Thyroid gland (tissue), 4 donors: ENCODE measurements around the gene KCNQ2. TPM values are rescaled to one million over a fixed set of nuclear protein-coding genes. Genes with fewer than 3 reads are reported as not detected.

ENCODE experiments used
- DNase-seq, 2 donors: peaks; one replicate each; pipeline ENCODE4 v3.0.0-alpha.2; 2019
- H3K27ac ChIP-seq, 3 donors: fragments of 200-600 bp; sonication (generic); 1 replicate in 2 of 3; 2 replicates in 1 of 3; pipeline ENCODE4 v1.5.1; 2016 to 2019; ENCODE audit warnings: mild to moderate bottlenecking in 1 of 3, moderate library complexity in 1 of 3
- H3K27me3 ChIP-seq: fragments of 200-600 bp; sonication (generic); one replicate; pipeline ENCODE4 v1.5.1; 2019
- H3K36me3 ChIP-seq, 2 donors: fragments of 200-600 bp; sonication (generic); one replicate each; pipeline ENCODE4 v1.5.1; 2016 to 2019
- H3K4me1 ChIP-seq, 2 donors: fragments of 200-600 bp; sonication (generic); one replicate each; pipeline ENCODE4 v1.5.1; 2017 to 2019
- H3K4me3 ChIP-seq, 3 donors: fragments of 200-600 bp; sonication (generic); replicated peaks in 1 of 3; 1 replicate in 2 of 3; 2 replicates in 1 of 3; pipeline ENCODE4 v1.5.1; 2016; ENCODE audit warnings: mild to moderate bottlenecking in 1 of 3
- H3K9me3 ChIP-seq: fragments of 200-600 bp; sonication (generic); one replicate; pipeline ENCODE4 v1.5.1; 2017
- CTCF ChIP-seq, 6 experiments: fragments of 200-600 bp in 3 of 6; fragments of 450-650 bp in 3 of 6; sonication (generic) in 3 of 6; IDR thresholded peaks; one replicate each; pipeline ENCODE4 v1.5.1; 2016 to 2019; ENCODE audit warnings: antibody characterized with exemption in 6 of 6, mild to moderate bottlenecking in 2 of 6, inconsistent platforms in 1 of 6, moderate library complexity in 1 of 6
- POLR2A ChIP-seq, 2 donors: fragments of 450-650 bp; IDR thresholded peaks; one replicate each; pipeline ENCODE4 v1.6.1; 2017; ENCODE audit warnings: antibody characterized with exemption in 2 of 2, mild to moderate bottlenecking in 2 of 2, moderate library complexity in 1 of 2
- WGBS, 2 donors: methylation state at CpG; one replicate each; pipeline ENCODE4 v1.1.5; 2017; 5-methylcytosine and 5-hydroxymethylcytosine counted together
- intact Hi-C: fragments of 100-400 bp; cut with DNase I; formaldehyde crosslinking; loops from one replicate; pipeline ENCODE4 v1.15.1; 2023
- total RNA-seq, 4 donors: library from RNA; depleted of rRNA; stranded (reverse); fragments of >200 nt; gene quantifications; one replicate each; pipeline ENCODE4 v1.2.3, GENCODE V29; 2016

The KCNQ2 gene
- total RNA-seq, 4 donors from 2014 or later: 0.11 to 0.27 TPM; not detected in 2

- Histone ChIP-seq H3K4me1 (no peaks in the 10 kb centered on the region), H3K9me3 (no peaks in the 10 kb centered on the region), H3K4me3 (no peak overlapping the region), H3K27ac (no peak overlapping the region), H3K36me3 (no peaks in the 10 kb centered on the region), H3K27me3 (no peaks in the 10 kb centered on the region)
- 84% methylated on average over 17 to 18 of the region's 21 CpGs for WGBS, 2 donors
- TF ChIP-seq POLR2A (IDR thresholded peaks at IDR 0.05): no peak
- no peak for TF ChIP-seq CTCF (IDR thresholded peaks at IDR 0.05)
- intact Hi-C loops: no loop called here
- DNase-seq: peak in 1 of 2 donors; percentile 8
These were observed 63.2 kb downstream of the KCNQ2 start for GRCh38 chr20:63409066-63409833.

- WGBS, 2 donors: 81 to 98% methylated on average over 6 to 7 of the region's 21 CpGs
- no peak overlapping the region for H3K4me3 ChIP-seq
- intact Hi-C loops: no loop called here
These were observed 63.8 kb downstream of the KCNQ2 start for GRCh38 chr20:63408684-63409046.

GRCh38 chr20:63407928-63408683 lies 64.3 kb downstream of the KCNQ2 start:
- Histone ChIP-seq H3K4me1 (no peaks in the 10 kb centered on the region), H3K9me3 (no peaks in the 10 kb centered on the region), H3K36me3 (no peaks in the 10 kb centered on the region), H3K4me3 (no peak overlapping the region), H3K27me3 (no peaks in the 10 kb centered on the region), H3K27ac (no peak overlapping the region)
- intact Hi-C loops: no loop called here
- no peak for TF ChIP-seq POLR2A (IDR thresholded peaks at IDR 0.05)
- no peak for TF ChIP-seq CTCF (IDR thresholded peaks at IDR 0.05)
- no peak for DNase-seq
- 92 to 93% methylated on average over 21 to 23 of the region's 27 CpGs for WGBS, 2 donors

More at GRCh38 chr20:63408684-63409046, 63.8 kb downstream of the KCNQ2 start:
- TF ChIP-seq POLR2A (IDR thresholded peaks at IDR 0.05): no peak
- no peak for TF ChIP-seq CTCF (IDR thresholded peaks at IDR 0.05)
- no peaks in the 10 kb centered on the region for H3K9me3 ChIP-seq
- H3K27me3 ChIP-seq: no peaks in the 10 kb centered on the region
- DNase-seq: no peak
- no peak overlapping the region for H3K27ac ChIP-seq
- no peaks in the 10 kb centered on the region for H3K4me1 ChIP-seq
- H3K36me3 ChIP-seq: no peaks in the 10 kb centered on the region

GRCh38 chr20:63406617-63407245 lies 65.7 kb downstream of the KCNQ2 start:
- no peaks in the 10 kb centered on the region for H3K36me3 ChIP-seq
- no peaks in the 10 kb centered on the region for H3K4me1 ChIP-seq
- H3K9me3 ChIP-seq: no peaks in the 10 kb centered on the region
- no peak overlapping the region for H3K4me3 ChIP-seq
- intact Hi-C loops: no loop called here
- no peak overlapping the region for H3K27ac ChIP-seq
- TF ChIP-seq POLR2A (IDR thresholded peaks at IDR 0.05): no peak
- no peak for TF ChIP-seq CTCF (IDR thresholded peaks at IDR 0.05)
- WGBS, 2 donors: 91 to 94% methylated on average over 36 to 43 of the region's 60 CpGs
- no peak for DNase-seq
- H3K27me3 ChIP-seq: no peaks in the 10 kb centered on the region
